ENCODE results near the gene TRIAP1.

TRIAP1 gene

GRCh38 chr12:120413901-120414695 lies 32.1 kb downstream of the TRIAP1 start:
- ATAC-seq (ENCODE audit: low read depth) (no peak), DNase-seq (ENCODE audit: low spot score) (no peak)
- TF ChIP-seq CTCF (IDR thresholded peaks at IDR 0.05; ENCODE audit: poor library complexity, severe bottlenecking): no peak
- Histone ChIP-seq H3K27ac (ENCODE audit: poor library complexity, severe bottlenecking) (no peak overlapping the region), H3K4me1 (ENCODE audit: insufficient read depth, poor library complexity, severe bottlenecking) (no peaks in the 10 kb centered on the region), H3K36me3 (ENCODE audit: low read depth) (no peaks in the 10 kb centered on the region), H3K27me3 (ENCODE audit: insufficient read depth, poor library complexity, severe bottlenecking) (no peaks in the 10 kb centered on the region), H3K4me3 (ENCODE audit: severe bottlenecking) (no peak overlapping the region), H3K9me3 (ENCODE audit: severe bottlenecking) (no peaks in the 10 kb centered on the region)

- no peaks in the 10 kb centered on the region for H3K27me3 ChIP-seq (ENCODE audit: insufficient read depth, poor library complexity, severe bottlenecking)
- no peaks in the 10 kb centered on the region for H3K4me1 ChIP-seq (ENCODE audit: insufficient read depth, poor library complexity, severe bottlenecking)
- H3K9me3 ChIP-seq (ENCODE audit: severe bottlenecking): no peaks in the 10 kb centered on the region
- ATAC-seq (ENCODE audit: low read depth) (no peak), DNase-seq (ENCODE audit: low spot score) (no peak)
- no peaks in the 10 kb centered on the region for H3K36me3 ChIP-seq (ENCODE audit: low read depth)
- H3K4me3 ChIP-seq (ENCODE audit: severe bottlenecking): no peak overlapping the region
- no peak for TF ChIP-seq CTCF (IDR thresholded peaks at IDR 0.05; ENCODE audit: poor library complexity, severe bottlenecking)
- H3K27ac ChIP-seq (ENCODE audit: poor library complexity, severe bottlenecking): no peak overlapping the region
These were observed 33.8 kb downstream of the TRIAP1 start for GRCh38 chr12:120412421-120412820.

- no peak for DNase-seq (ENCODE audit: low spot score)
- no peaks in the 10 kb centered on the region for H3K4me1 ChIP-seq (ENCODE audit: insufficient read depth, poor library complexity, severe bottlenecking)
- H3K27me3 ChIP-seq (ENCODE audit: insufficient read depth, poor library complexity, severe bottlenecking): no peaks in the 10 kb centered on the region
- H3K4me3 ChIP-seq (ENCODE audit: severe bottlenecking): no peak overlapping the region
- no peaks in the 10 kb centered on the region for H3K9me3 ChIP-seq (ENCODE audit: severe bottlenecking)
- no peak for ATAC-seq (ENCODE audit: low read depth)
- no peak overlapping the region for H3K27ac ChIP-seq (ENCODE audit: poor library complexity, severe bottlenecking)
- H3K36me3 ChIP-seq (ENCODE audit: low read depth): no peaks in the 10 kb centered on the region
- TF ChIP-seq CTCF (IDR thresholded peaks at IDR 0.05; ENCODE audit: poor library complexity, severe bottlenecking): no peak
These were observed 37.4 kb downstream of the TRIAP1 start for GRCh38 chr12:120408771-120409170.

GRCh38 chr12:120406553-120406952 lies 39.6 kb downstream of the TRIAP1 start:
- no peak for ATAC-seq (ENCODE audit: low read depth)
- Histone ChIP-seq H3K4me3 (ENCODE audit: severe bottlenecking) (no peak overlapping the region), H3K27me3 (ENCODE audit: insufficient read depth, poor library complexity, severe bottlenecking) (no peaks in the 10 kb centered on the region), H3K4me1 (ENCODE audit: insufficient read depth, poor library complexity, severe bottlenecking) (no peaks in the 10 kb centered on the region), H3K9me3 (ENCODE audit: severe bottlenecking) (no peaks in the 10 kb centered on the region), H3K27ac (ENCODE audit: poor library complexity, severe bottlenecking) (no peak overlapping the region), H3K36me3 (ENCODE audit: low read depth) (no peaks in the 10 kb centered on the region)
- DNase-seq (ENCODE audit: low spot score): no peak
- no peak for TF ChIP-seq CTCF (IDR thresholded peaks at IDR 0.05; ENCODE audit: poor library complexity, severe bottlenecking)

GRCh38 chr12:120406069-120406468 lies 40.1 kb downstream of the TRIAP1 start:
- Histone ChIP-seq H3K27me3 (ENCODE audit: insufficient read depth, poor library complexity, severe bottlenecking) (no peaks in the 10 kb centered on the region), H3K36me3 (ENCODE audit: low read depth) (no peaks in the 10 kb centered on the region), H3K4me3 (ENCODE audit: severe bottlenecking) (no peak overlapping the region), H3K27ac (ENCODE audit: poor library complexity, severe bottlenecking) (no peak overlapping the region), H3K9me3 (ENCODE audit: severe bottlenecking) (no peaks in the 10 kb centered on the region), H3K4me1 (ENCODE audit: insufficient read depth, poor library complexity, severe bottlenecking) (no peaks in the 10 kb centered on the region)
- DNase-seq (ENCODE audit: low spot score) (no peak), ATAC-seq (ENCODE audit: low read depth) (no peak)
- TF ChIP-seq CTCF (IDR thresholded peaks at IDR 0.05; ENCODE audit: poor library complexity, severe bottlenecking): no peak

Measured in RWPE2 (cell line).